ENCODE data around the gene RPL27A.

RPL27A gene

GRCh38 chr11:8674859-8675258 lies 7.7 kb upstream of the RPL27A start:
- DNase-seq (ENCODE audit: low read depth in 2 of 2) = no peak

- DNase-seq (ENCODE audit: low read depth in 2 of 2) = no peak
These were observed 6.1 kb upstream of the RPL27A start for GRCh38 chr11:8676458-8676857.

- no peak for DNase-seq (ENCODE audit: low read depth in 2 of 2)
These were observed 3.6 kb upstream of the RPL27A start for GRCh38 chr11:8679006-8679405.

GRCh38 chr11:8681837-8682302 lies 722 bp upstream of the RPL27A start:
- no peak for DNase-seq (ENCODE audit: low read depth in 2 of 2)

- DNase-seq (ENCODE audit: low read depth in 2 of 2) = no peak
These were observed 669 bp downstream of the RPL27A start for GRCh38 chr11:8683115-8683807.

- no peak for DNase-seq (ENCODE audit: low read depth in 2 of 2)
These were observed 2.2 kb downstream of the RPL27A start for GRCh38 chr11:8684600-8685290.

- no peak for DNase-seq (ENCODE audit: low read depth in 2 of 2)
These were observed 2.7 kb downstream of the RPL27A start for GRCh38 chr11:8685306-8685705.

- no peak for DNase-seq (ENCODE audit: low read depth in 2 of 2)
These were observed 3.2 kb downstream of the RPL27A start for GRCh38 chr11:8685820-8686219.

GRCh38 chr11:8686325-8686724 lies 3.7 kb downstream of the RPL27A start:
- no peak for DNase-seq (ENCODE audit: low read depth in 2 of 2)

GRCh38 chr11:8688414-8689362 lies 6.1 kb downstream of the RPL27A start:
- DNase-seq (ENCODE audit: low read depth in 2 of 2) = peak; percentile 87 to 88

- no peak for DNase-seq (ENCODE audit: low read depth in 2 of 2)
These were observed 7.2 kb downstream of the RPL27A start for GRCh38 chr11:8689726-8690255.

GRCh38 chr11:8690374-8691342 lies 8.1 kb downstream of the RPL27A start:
- DNase-seq (ENCODE audit: low read depth in 2 of 2) = no peak

- DNase-seq (ENCODE audit: low read depth in 2 of 2) = no peak
These were observed 9.0 kb downstream of the RPL27A start for GRCh38 chr11:8691601-8692000.

- DNase-seq (ENCODE audit: low read depth in 2 of 2) = no peak
These were observed 9.8 kb downstream of the RPL27A start for GRCh38 chr11:8692417-8692816.

- DNase-seq (ENCODE audit: low read depth in 2 of 2) = no peak
These were observed 10.5 kb downstream of the RPL27A start for GRCh38 chr11:8693010-8693551.

- DNase-seq (ENCODE audit: low read depth in 2 of 2) = no peak
These were observed 11.0 kb downstream of the RPL27A start for GRCh38 chr11:8693555-8693954.

GRCh38 chr11:8694137-8694536 lies 11.5 kb downstream of the RPL27A start:
- DNase-seq (ENCODE audit: low read depth in 2 of 2) = no peak

GRCh38 chr11:8697054-8697453 lies 14.5 kb downstream of the RPL27A start:
- DNase-seq (ENCODE audit: low read depth in 2 of 2) = no peak

- no peak for DNase-seq (ENCODE audit: low read depth in 2 of 2)
These were observed 15.8 kb downstream of the RPL27A start for GRCh38 chr11:8698379-8698851.

GRCh38 chr11:8698917-8699441 lies 16.4 kb downstream of the RPL27A start:
- no peak for DNase-seq (ENCODE audit: low read depth in 2 of 2)

All from stimulated activated CD8-positive, alpha-beta memory T cell treated with anti-CD3 and anti-CD28 coated beads, Interleukin-2, amount 100 ng/mL, for 48 hours (primary cell).